Neutrophil (primary cell): ENCODE measurements around the gene PLN.

Experiments
- H3K27ac ChIP-seq: fragments of 200-600 bp; sonication (generic); 2 replicates; pipeline ENCODE4 v1.5.1; 2016; ENCODE audit warnings: mild to moderate bottlenecking, moderate library complexity
- H3K27me3 ChIP-seq: fragments of 200-600 bp; sonication (generic); 2 replicates; pipeline ENCODE4 v1.6.0; 2016; ENCODE audit warnings: mild to moderate bottlenecking
- H3K36me3 ChIP-seq: fragments of 200-600 bp; sonication (generic); 2 replicates; pipeline ENCODE4 v1.5.1; 2017
- H3K4me1 ChIP-seq, 2 experiments: fragments of 200-600 bp in 1 of 2; sonication (generic) in 1 of 2; 1 replicate in 1 of 2; 2 replicates in 1 of 2; pipeline versions ENCODE4 v1.5.1 to v1.6.1; 2013 to 2016; ENCODE audit warnings: low read depth in 1 of 2, low read length in 1 of 2, mild to moderate bottlenecking in 1 of 2, moderate library complexity in 1 of 2; ENCODE audit not compliant: control insufficient read depth in 1 of 2, insufficient read depth in 1 of 2
- H3K4me3 ChIP-seq, 2 experiments: fragments of 200-600 bp in 1 of 2; sonication (generic) in 1 of 2; 1 replicate in 1 of 2; 2 replicates in 1 of 2; pipeline ENCODE4 v1.5.1; 2013 to 2016; ENCODE audit warnings: low read depth in 1 of 2, low read length in 1 of 2, mild to moderate bottlenecking in 1 of 2, moderate library complexity in 1 of 2
- H3K9me3 ChIP-seq: fragments of 200-600 bp; sonication (generic); 2 replicates; pipeline ENCODE4 v1.5.1; 2016
- TF ChIP-seq, protein P1 (sequence below): fragments of 200-600 bp; sonication (generic); IDR thresholded peaks from 2 replicates; pipeline ENCODE4 v1.5.1; 2016; ENCODE audit warnings: antibody characterized with exemption

PLN gene

DNA sequence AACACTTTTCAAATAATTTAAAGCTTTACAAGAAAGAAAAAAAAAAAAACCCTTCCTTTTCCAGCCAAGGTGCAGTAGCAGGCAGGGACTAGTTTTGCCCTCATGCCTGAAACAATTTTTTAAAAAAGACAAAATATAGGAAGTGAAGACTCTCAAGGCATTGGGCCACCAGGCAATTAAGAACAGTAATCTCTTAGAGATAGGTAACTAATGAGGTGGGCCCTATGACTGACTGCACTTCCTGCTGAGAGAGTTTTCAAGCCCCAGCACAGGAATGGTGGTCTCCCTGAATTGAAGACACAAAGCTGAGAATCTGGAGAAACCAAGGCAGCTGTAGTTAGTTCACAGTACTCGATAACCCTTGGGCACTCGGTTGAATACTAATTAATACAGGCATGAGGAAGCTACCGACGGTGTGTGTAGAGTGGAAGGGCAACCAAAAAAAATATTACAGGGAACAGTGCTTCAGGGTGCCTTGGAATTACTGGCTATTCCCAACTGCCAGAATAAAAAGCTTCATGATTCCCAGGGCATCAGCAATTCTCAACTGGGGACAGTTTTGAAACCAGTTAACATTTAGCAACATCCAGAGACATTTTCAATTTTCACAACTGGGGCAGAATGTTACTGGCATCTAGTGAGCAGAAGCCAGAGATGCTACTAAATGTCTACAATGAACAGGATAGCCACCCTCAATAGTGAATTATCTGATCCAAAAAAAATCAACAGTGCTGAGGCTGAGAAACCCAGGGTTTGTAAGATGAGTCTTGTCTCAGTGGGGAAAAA lies 36.0 kb upstream of the PLN start:
- TF ChIP-seq, protein P1, sequence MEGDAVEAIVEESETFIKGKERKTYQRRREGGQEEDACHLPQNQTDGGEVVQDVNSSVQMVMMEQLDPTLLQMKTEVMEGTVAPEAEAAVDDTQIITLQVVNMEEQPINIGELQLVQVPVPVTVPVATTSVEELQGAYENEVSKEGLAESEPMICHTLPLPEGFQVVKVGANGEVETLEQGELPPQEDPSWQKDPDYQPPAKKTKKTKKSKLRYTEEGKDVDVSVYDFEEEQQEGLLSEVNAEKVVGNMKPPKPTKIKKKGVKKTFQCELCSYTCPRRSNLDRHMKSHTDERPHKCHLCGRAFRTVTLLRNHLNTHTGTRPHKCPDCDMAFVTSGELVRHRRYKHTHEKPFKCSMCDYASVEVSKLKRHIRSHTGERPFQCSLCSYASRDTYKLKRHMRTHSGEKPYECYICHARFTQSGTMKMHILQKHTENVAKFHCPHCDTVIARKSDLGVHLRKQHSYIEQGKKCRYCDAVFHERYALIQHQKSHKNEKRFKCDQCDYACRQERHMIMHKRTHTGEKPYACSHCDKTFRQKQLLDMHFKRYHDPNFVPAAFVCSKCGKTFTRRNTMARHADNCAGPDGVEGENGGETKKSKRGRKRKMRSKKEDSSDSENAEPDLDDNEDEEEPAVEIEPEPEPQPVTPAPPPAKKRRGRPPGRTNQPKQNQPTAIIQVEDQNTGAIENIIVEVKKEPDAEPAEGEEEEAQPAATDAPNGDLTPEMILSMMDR = no peak
- H3K27me3 ChIP-seq = no peaks in the 10 kb centered on the region
- no peak overlapping the region for H3K27ac ChIP-seq
- no peaks in the 10 kb centered on the region for H3K36me3 ChIP-seq
- no peak overlapping the region for H3K4me3 ChIP-seq
- H3K9me3 ChIP-seq = no peaks in the 10 kb centered on the region
- H3K4me1 ChIP-seq = no peaks in the 10 kb centered on the region

- no peaks in the 10 kb centered on the region for H3K4me1 ChIP-seq
- TF ChIP-seq, protein P1 = no peak
- no peak overlapping the region for H3K4me3 ChIP-seq
- H3K27me3 ChIP-seq = no peaks in the 10 kb centered on the region
- no peak overlapping the region for H3K27ac ChIP-seq
- H3K9me3 ChIP-seq = no peaks in the 10 kb centered on the region
- H3K36me3 ChIP-seq = no peaks in the 10 kb centered on the region
Measured at GRCh38 chr6:118514689-118515088, 33.4 kb upstream of the PLN start.

- Histone ChIP-seq H3K4me1 (no peaks in the 10 kb centered on the region), H3K4me3 (no peak overlapping the region), H3K9me3 (no peaks in the 10 kb centered on the region), H3K27ac (no peak overlapping the region), H3K27me3 (no peaks in the 10 kb centered on the region), H3K36me3 (peaks cover 3% of the 10 kb centered on the region)
- TF ChIP-seq, protein P1 = no peak
Measured at GRCh38 chr6:118522422-118522821, 25.7 kb upstream of the PLN start.

- Histone ChIP-seq H3K27me3 (no peaks in the 10 kb centered on the region), H3K36me3 (peaks cover 3% of the 10 kb centered on the region), H3K9me3 (no peaks in the 10 kb centered on the region), H3K4me3 (no peak overlapping the region), H3K4me1 (no peaks in the 10 kb centered on the region), H3K27ac (no peak overlapping the region)
- TF ChIP-seq, protein P1 = no peak
Measured at GRCh38 chr6:118523216-118523615, 24.9 kb upstream of the PLN start.

- H3K4me1 ChIP-seq = no peaks in the 10 kb centered on the region
- peaks cover 3% of the 10 kb centered on the region for H3K36me3 ChIP-seq
- TF ChIP-seq, protein P1 = no peak
- no peaks in the 10 kb centered on the region for H3K9me3 ChIP-seq
- no peak overlapping the region for H3K4me3 ChIP-seq
- no peak overlapping the region for H3K27ac ChIP-seq
- H3K27me3 ChIP-seq = no peaks in the 10 kb centered on the region
Measured at GRCh38 chr6:118524686-118525085, 23.4 kb upstream of the PLN start.
